Neural progenitor cell (in vitro differentiated cells): Measurements from ENCODE around the gene C9orf72. TPM values are rescaled to one million over a fixed set of nuclear protein-coding genes. Genes with fewer than 3 reads are reported as not detected.

Experiments
- DNase-seq: peaks from one replicate; pipeline ENCODE4 v3.0.0-alpha.2; 2016; ENCODE audit warnings: low spot score
- H2AFZ ChIP-seq: fragments of 200-600 bp; sonication (generic); replicated peaks from 2 replicates; pipeline ENCODE4 v1.6.1; 2016; ENCODE audit warnings: antibody characterized with exemption
- H3F3A ChIP-seq: fragments of 200-600 bp; sonication (generic); 2 replicates; pipeline ENCODE4 v1.6.1; 2016; ENCODE audit warnings: antibody characterized with exemption, low read depth
- H3K27ac ChIP-seq: fragments of 200-600 bp; sonication (generic); 2 replicates; pipeline ENCODE4 v1.5.1; 2016; ENCODE audit warnings: mild to moderate bottlenecking
- H3K27me3 ChIP-seq: fragments of 200-600 bp; sonication (generic); 2 replicates; pipeline ENCODE4 v1.6.1; 2016; ENCODE audit warnings: mild to moderate bottlenecking, moderate library complexity
- H3K36me3 ChIP-seq: fragments of 200-600 bp; sonication (generic); 2 replicates; pipeline ENCODE4 v1.5.1; 2016
- H3K4me1 ChIP-seq: fragments of 200-600 bp; sonication (generic); 2 replicates; pipeline ENCODE4 v1.6.1; 2016; ENCODE audit warnings: mixed run types
- H3K4me2 ChIP-seq: fragments of 200-600 bp; sonication (generic); 2 replicates; pipeline ENCODE4 v1.6.1; 2016
- H3K4me3 ChIP-seq: fragments of 200-600 bp; sonication (generic); 2 replicates; pipeline ENCODE4 v1.5.1; 2016
- H3K79me2 ChIP-seq: fragments of 200-600 bp; sonication (generic); 2 replicates; pipeline ENCODE4 v1.6.1; 2016; ENCODE audit warnings: low read depth
- H3K9ac ChIP-seq: fragments of 200-600 bp; sonication (generic); 2 replicates; pipeline ENCODE4 v1.6.1; 2016
- H3K9me3 ChIP-seq: fragments of 200-600 bp; sonication (generic); 2 replicates; pipeline ENCODE4 v1.5.1; 2016; ENCODE audit warnings: low read depth
- H4K20me1 ChIP-seq: fragments of 200-600 bp; sonication (generic); 2 replicates; pipeline ENCODE4 v1.6.1; 2016; ENCODE audit warnings: low read depth
- H3K27ac Mint-ChIP-seq: 3 replicates; pipeline ENCODE4 v1.8.0; 2021; ENCODE audit warnings: mixed read lengths
- H3K27me3 Mint-ChIP-seq: 2 replicates; pipeline ENCODE4 v1.8.0; 2022; ENCODE audit warnings: low read depth, mild to moderate bottlenecking, inconsistent platforms, moderate library complexity, mixed read lengths; ENCODE audit not compliant: insufficient read depth
- H3K36me3 Mint-ChIP-seq: 3 replicates; pipeline ENCODE4 v1.8.0; 2021; ENCODE audit warnings: mixed read lengths
- H3K4me1 Mint-ChIP-seq: 3 replicates; pipeline ENCODE4 v1.8.0; 2021; ENCODE audit warnings: mixed read lengths
- H3K4me3 Mint-ChIP-seq: 3 replicates; pipeline ENCODE4 v1.8.0; 2021; ENCODE audit warnings: mild to moderate bottlenecking, moderate library complexity, mixed read lengths
- H3K9me3 Mint-ChIP-seq: 3 replicates; pipeline ENCODE4 v1.8.0; 2020; ENCODE audit warnings: mixed read lengths
- CTCF ChIP-seq: fragments of 200-600 bp; sonication (generic); IDR thresholded peaks from 2 replicates; pipeline ENCODE4 v1.5.1; 2017; ENCODE audit warnings: antibody characterized with exemption, mild to moderate bottlenecking
- EZH2 ChIP-seq: fragments of 200-600 bp; sonication (generic); IDR thresholded peaks from 2 replicates; pipeline ENCODE4 v1.6.1; 2017; ENCODE audit warnings: antibody characterized with exemption, mild to moderate bottlenecking, moderate library complexity
- EZH2phosphoT487 ChIP-seq: fragments of 200-600 bp; sonication (generic); IDR thresholded peaks from 2 replicates; pipeline ENCODE4 v1.6.1; 2017; ENCODE audit warnings: antibody characterized with exemption
- total RNA-seq: library from RNA; depleted of rRNA; stranded (reverse); fragments of >200 nt; gene quantifications from 2 replicates; pipeline ENCODE4 v1.2.3, GENCODE V29; 2015; ENCODE audit warnings: low replicate concordance

The C9orf72 gene
- total RNA-seq, 1 donor from 2014 or later = 107 TPM

- Histone ChIP-seq H3K27ac (peak overlapping the region; percentile 91), H3K4me2 (peak overlapping the region; percentile 89), H3K4me3 (peak overlapping the region; percentile 88), H4K20me1 (peaks cover 24% of the 10 kb centered on the region), H3K9me3 (no peaks in the 10 kb centered on the region), H3K27me3 (no peaks in the 10 kb centered on the region), H3K36me3 (no peaks in the 10 kb centered on the region), H2AFZ (peak overlapping the region; percentile 40), H3F3A (peaks cover 29% of the 10 kb centered on the region), H3K79me2 (peaks cover 54% of the 10 kb centered on the region), H3K4me1 (peaks cover 16% of the 10 kb centered on the region), H3K9ac (peak overlapping the region; percentile 60)
- peaks cover 3% of the 10 kb centered on the region for H3K27me3 Mint-ChIP-seq
- no peak for TF ChIP-seq CTCF
- TF ChIP-seq EZH2 = no peak
- no peak for TF ChIP-seq EZH2phosphoT487
- H3K4me1 Mint-ChIP-seq = peaks cover 28% of the 10 kb centered on the region
- DNase-seq = peak; percentile 62
- H3K9me3 Mint-ChIP-seq = no peaks in the 10 kb centered on the region
- peak overlapping the region; percentile 72 for H3K27ac Mint-ChIP-seq
- peak overlapping the region; percentile 99 for H3K4me3 Mint-ChIP-seq
- peaks cover 6% of the 10 kb centered on the region for H3K36me3 Mint-ChIP-seq
Measured at GRCh38 chr9:27572566-27572917, 739 bp downstream of the C9orf72 start.

GRCh38 chr9:27572061-27572460 is 1.2 kb downstream of the C9orf72 start:
- peak overlapping the region; percentile 88 for H3K4me3 ChIP-seq
- peaks cover 6% of the 10 kb centered on the region for H3K36me3 Mint-ChIP-seq
- peak overlapping the region; percentile 89 for H3K4me2 ChIP-seq
- H3K9me3 Mint-ChIP-seq = no peaks in the 10 kb centered on the region
- H3K27ac ChIP-seq = no peak overlapping the region
- H2AFZ ChIP-seq = no peak overlapping the region
- peaks cover 28% of the 10 kb centered on the region for H3K4me1 Mint-ChIP-seq
- H3K9me3 ChIP-seq = no peaks in the 10 kb centered on the region
- DNase-seq = no peak
- peak overlapping the region; percentile 72 for H3K27ac Mint-ChIP-seq
- no peaks in the 10 kb centered on the region for H3K27me3 ChIP-seq
- no peaks in the 10 kb centered on the region for H3K36me3 ChIP-seq
- TF ChIP-seq EZH2phosphoT487 = no peak
- TF ChIP-seq EZH2 = no peak
- TF ChIP-seq CTCF = no peak
- H3K4me1 ChIP-seq = peaks cover 16% of the 10 kb centered on the region
- H4K20me1 ChIP-seq = peaks cover 24% of the 10 kb centered on the region
- H3K27me3 Mint-ChIP-seq = peaks cover 3% of the 10 kb centered on the region
- H3K9ac ChIP-seq = no peak overlapping the region
- H3K79me2 ChIP-seq = peaks cover 58% of the 10 kb centered on the region
- H3K4me3 Mint-ChIP-seq = peak overlapping the region; percentile 99
- H3F3A ChIP-seq = peaks cover 29% of the 10 kb centered on the region

GRCh38 chr9:27571011-27571410 is 2.3 kb downstream of the C9orf72 start:
- TF ChIP-seq CTCF (no peak), EZH2phosphoT487 (no peak), EZH2 (no peak)
- Histone ChIP-seq H3K36me3 (peaks cover 2% of the 10 kb centered on the region), H3K4me1 (peaks cover 16% of the 10 kb centered on the region), H3K4me3 (no peak overlapping the region), H3K9ac (no peak overlapping the region), H3K9me3 (no peaks in the 10 kb centered on the region), H3K27ac (no peak overlapping the region), H2AFZ (no peak overlapping the region), H3K4me2 (no peak overlapping the region), H3F3A (peaks cover 29% of the 10 kb centered on the region), H3K79me2 (peaks cover 66% of the 10 kb centered on the region), H3K27me3 (no peaks in the 10 kb centered on the region), H4K20me1 (peaks cover 24% of the 10 kb centered on the region)
- Mint-ChIP-seq H3K4me1 (peaks cover 28% of the 10 kb centered on the region), H3K9me3 (no peaks in the 10 kb centered on the region), H3K36me3 (peaks cover 11% of the 10 kb centered on the region), H3K27ac (no peak overlapping the region), H3K27me3 (peaks cover 3% of the 10 kb centered on the region), H3K4me3 (peak overlapping the region; percentile 52)
- DNase-seq = no peak
